ENCODE results near the gene VCX3A.

The VCX3A gene

DNA sequence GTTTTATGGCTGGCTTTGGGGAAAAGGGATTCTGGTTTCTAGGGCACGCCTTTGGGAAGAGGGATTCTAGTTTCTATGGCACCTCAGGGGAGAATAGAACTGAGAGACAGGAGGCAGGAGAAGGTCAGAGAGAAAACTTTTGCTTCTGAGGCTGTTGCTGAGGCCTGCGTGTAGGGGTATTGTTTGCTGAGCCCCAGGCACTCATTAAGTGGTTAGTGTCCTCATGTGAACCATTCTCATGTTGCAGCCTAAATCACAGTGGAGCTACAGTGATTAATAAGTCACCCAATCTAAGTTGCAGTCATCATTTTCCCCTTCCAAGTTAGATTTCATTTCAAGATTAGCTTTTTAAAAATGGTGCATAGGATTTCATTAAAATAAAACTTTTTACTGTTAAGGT is 29.0 kb downstream of the VCX3A start:
- TF ChIP-seq EP300 (IDR thresholded peaks at IDR 0.05; ENCODE audit: borderline replicate concordance) (no peak), TEAD4 (IDR thresholded peaks at IDR 0.05) (no peak), EGR1 (IDR thresholded peaks at IDR 0.05) (no peak), USF1 (IDR thresholded peaks at IDR 0.05) (no peak), RAD21 (IDR thresholded peaks at IDR 0.05; ENCODE audit: low read depth) (no peak), CREB1 (IDR thresholded peaks at IDR 0.05; ENCODE audit: low read depth) (no peak), TAF1 (IDR thresholded peaks at IDR 0.05; ENCODE audit: low read depth) (no peak), TCF12 (IDR thresholded peaks at IDR 0.05; ENCODE audit: low read depth) (no peak), NFIC (IDR thresholded peaks at IDR 0.05) (no peak), CEBPB (IDR thresholded peaks at IDR 0.05) (no peak), ZBTB7A (IDR thresholded peaks at IDR 0.05; ENCODE audit: low read depth) (no peak), FOXM1 (IDR thresholded peaks at IDR 0.05; ENCODE audit: borderline replicate concordance, low read depth) (no peak), YY1 (IDR thresholded peaks at IDR 0.05; ENCODE audit: low read depth) (no peak)
- TF ChIP-seq, protein P1, sequence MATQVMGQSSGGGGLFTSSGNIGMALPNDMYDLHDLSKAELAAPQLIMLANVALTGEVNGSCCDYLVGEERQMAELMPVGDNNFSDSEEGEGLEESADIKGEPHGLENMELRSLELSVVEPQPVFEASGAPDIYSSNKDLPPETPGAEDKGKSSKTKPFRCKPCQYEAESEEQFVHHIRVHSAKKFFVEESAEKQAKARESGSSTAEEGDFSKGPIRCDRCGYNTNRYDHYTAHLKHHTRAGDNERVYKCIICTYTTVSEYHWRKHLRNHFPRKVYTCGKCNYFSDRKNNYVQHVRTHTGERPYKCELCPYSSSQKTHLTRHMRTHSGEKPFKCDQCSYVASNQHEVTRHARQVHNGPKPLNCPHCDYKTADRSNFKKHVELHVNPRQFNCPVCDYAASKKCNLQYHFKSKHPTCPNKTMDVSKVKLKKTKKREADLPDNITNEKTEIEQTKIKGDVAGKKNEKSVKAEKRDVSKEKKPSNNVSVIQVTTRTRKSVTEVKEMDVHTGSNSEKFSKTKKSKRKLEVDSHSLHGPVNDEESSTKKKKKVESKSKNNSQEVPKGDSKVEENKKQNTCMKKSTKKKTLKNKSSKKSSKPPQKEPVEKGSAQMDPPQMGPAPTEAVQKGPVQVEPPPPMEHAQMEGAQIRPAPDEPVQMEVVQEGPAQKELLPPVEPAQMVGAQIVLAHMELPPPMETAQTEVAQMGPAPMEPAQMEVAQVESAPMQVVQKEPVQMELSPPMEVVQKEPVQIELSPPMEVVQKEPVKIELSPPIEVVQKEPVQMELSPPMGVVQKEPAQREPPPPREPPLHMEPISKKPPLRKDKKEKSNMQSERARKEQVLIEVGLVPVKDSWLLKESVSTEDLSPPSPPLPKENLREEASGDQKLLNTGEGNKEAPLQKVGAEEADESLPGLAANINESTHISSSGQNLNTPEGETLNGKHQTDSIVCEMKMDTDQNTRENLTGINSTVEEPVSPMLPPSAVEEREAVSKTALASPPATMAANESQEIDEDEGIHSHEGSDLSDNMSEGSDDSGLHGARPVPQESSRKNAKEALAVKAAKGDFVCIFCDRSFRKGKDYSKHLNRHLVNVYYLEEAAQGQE (IDR thresholded peaks at IDR 0.05; ENCODE audit: low read depth): no peak
- TF ChIP-seq, protein P2, sequence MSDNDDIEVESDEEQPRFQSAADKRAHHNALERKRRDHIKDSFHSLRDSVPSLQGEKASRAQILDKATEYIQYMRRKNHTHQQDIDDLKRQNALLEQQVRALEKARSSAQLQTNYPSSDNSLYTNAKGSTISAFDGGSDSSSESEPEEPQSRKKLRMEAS (IDR thresholded peaks at IDR 0.05): no peak

- TF ChIP-seq, protein P1 (IDR thresholded peaks at IDR 0.05; ENCODE audit: low read depth): no peak
- no peak for TF ChIP-seq FOXM1 (IDR thresholded peaks at IDR 0.05; ENCODE audit: borderline replicate concordance, low read depth)
- TF ChIP-seq TEAD4 (IDR thresholded peaks at IDR 0.05): no peak
- TF ChIP-seq TCF12 (IDR thresholded peaks at IDR 0.05; ENCODE audit: low read depth): no peak
- TF ChIP-seq CREB1 (IDR thresholded peaks at IDR 0.05; ENCODE audit: low read depth): no peak
- TF ChIP-seq YY1 (IDR thresholded peaks at IDR 0.05; ENCODE audit: low read depth): no peak
- no peak for TF ChIP-seq EGR1 (IDR thresholded peaks at IDR 0.05)
- no peak for TF ChIP-seq EP300 (IDR thresholded peaks at IDR 0.05; ENCODE audit: borderline replicate concordance)
- no peak for TF ChIP-seq USF1 (IDR thresholded peaks at IDR 0.05)
- no peak for TF ChIP-seq RAD21 (IDR thresholded peaks at IDR 0.05; ENCODE audit: low read depth)
- no peak for TF ChIP-seq CEBPB (IDR thresholded peaks at IDR 0.05)
- TF ChIP-seq ZBTB7A (IDR thresholded peaks at IDR 0.05; ENCODE audit: low read depth): no peak
- TF ChIP-seq, protein P2 (IDR thresholded peaks at IDR 0.05): no peak
- no peak for TF ChIP-seq NFIC (IDR thresholded peaks at IDR 0.05)
- no peak for TF ChIP-seq TAF1 (IDR thresholded peaks at IDR 0.05; ENCODE audit: low read depth)
Measured at GRCh38 chrX:6500719-6501118, 34.2 kb downstream of the VCX3A start.

DNA sequence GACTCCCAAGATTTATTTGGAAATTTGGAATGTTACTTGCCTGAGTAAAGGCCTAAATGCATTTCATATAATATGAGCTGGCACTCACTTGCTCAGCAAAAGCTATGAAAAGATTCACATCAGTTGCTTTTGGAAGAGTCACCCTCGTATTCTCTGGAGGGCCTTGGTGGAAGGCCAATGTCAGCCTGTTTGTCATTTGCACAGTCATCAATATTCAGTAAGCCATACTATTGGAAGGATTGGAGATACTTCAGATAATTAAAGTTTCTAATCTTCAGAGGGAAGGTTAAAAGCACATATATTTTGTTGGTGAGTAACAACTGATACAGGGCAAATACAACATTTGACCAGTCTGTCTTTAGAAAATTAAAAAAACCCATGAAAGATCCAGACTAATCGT is 36.6 kb downstream of the VCX3A start:
- no peak for TF ChIP-seq YY1 (IDR thresholded peaks at IDR 0.05; ENCODE audit: low read depth)
- no peak for TF ChIP-seq TEAD4 (IDR thresholded peaks at IDR 0.05)
- no peak for TF ChIP-seq ZBTB7A (IDR thresholded peaks at IDR 0.05; ENCODE audit: low read depth)
- no peak for TF ChIP-seq CEBPB (IDR thresholded peaks at IDR 0.05)
- no peak for TF ChIP-seq EGR1 (IDR thresholded peaks at IDR 0.05)
- no peak for TF ChIP-seq TCF12 (IDR thresholded peaks at IDR 0.05; ENCODE audit: low read depth)
- no peak for TF ChIP-seq CREB1 (IDR thresholded peaks at IDR 0.05; ENCODE audit: low read depth)
- TF ChIP-seq TAF1 (IDR thresholded peaks at IDR 0.05; ENCODE audit: low read depth): no peak
- TF ChIP-seq, protein P2 (IDR thresholded peaks at IDR 0.05): no peak
- no peak for TF ChIP-seq EP300 (IDR thresholded peaks at IDR 0.05; ENCODE audit: borderline replicate concordance)
- TF ChIP-seq, protein P1 (IDR thresholded peaks at IDR 0.05; ENCODE audit: low read depth): no peak

Data from Ishikawa (cell line).